K562 (cell line): ENCODE data around the gene PNMA8C. TPM values are rescaled to one million over a fixed set of nuclear protein-coding genes. Genes with fewer than 3 reads are reported as not detected.

Source experiments
- ATAC-seq: fragments of 200-7000 bp; cut with Tn5 transposase; 3 replicates; pipeline ENCODE4 v1.9.1; 2020; ENCODE audit warnings: moderate library complexity
- BruUV-seq: library from RNA; stranded (reverse); fragments of 400-500 nt; replicated peaks from 2 replicates; lab custom pipeline; 2021; lab: Mats Ljungman, UMichigan
- CTCF ChIA-PET: fragments of 300-600 bp; formaldehyde crosslinking; extraction: SDS; loops from one replicate; lab custom pipeline; 2021; ENCODE audit warnings: low intra/inter-chr PET ratio; lab: Yijun Ruan, JAX
- POLR2A ChIA-PET: fragments of 300-600, 350-650 bp; sonication (Branson Sonifier 250); formaldehyde crosslinking; extraction: SDS; loops from one replicate; lab custom pipeline; 2021; ENCODE audit warnings: antibody characterized with exemption, inconsistent platforms; lab: Yijun Ruan, JAX
- DNase-seq, 4 experiments: peaks; one replicate each; pipeline versions ENCODE4 v3.0.0 to v3.0.0-alpha.2; 2011 to 2018; ENCODE audit warnings: low spot score in 3 of 4, mixed read lengths in 3 of 4; ENCODE audit errors: extremely low read depth in 1 of 4
- FAIRE-seq: peaks from 2 replicates; lab custom pipeline; 2011; peaks lifted over from hg19 to GRCh38; lab: Jason Lieb, UNC
- H2AFZ ChIP-seq: 2 replicates; pipeline ENCODE4 v1.6.0; 2011; ENCODE audit warnings: low read depth, low read length, control low read depth, inconsistent platforms
- H3K27ac ChIP-seq: fragments of 200-600 bp; 3 replicates; pipeline ENCODE4 v1.8.0; 2011; ENCODE audit warnings: low read depth, mild to moderate bottlenecking, control low read depth, inconsistent platforms, low read length, moderate library complexity, mixed read lengths; ENCODE audit errors: extremely low read depth
- H3K27me3 ChIP-seq, 2 experiments: fragments of 300-600 bp in 1 of 2; 2 replicates in 1 of 2; 3 replicates in 1 of 2; pipeline versions ENCODE4 v1.6.0 to v1.8.0; 2011; ENCODE audit warnings: inconsistent platforms in 2 of 2, low read length in 2 of 2, mild to moderate bottlenecking in 1 of 2, mixed read lengths in 1 of 2, moderate library complexity in 1 of 2; ENCODE audit not compliant: control insufficient read depth in 2 of 2, insufficient read depth in 2 of 2
- H3K36me3 ChIP-seq: fragments of 300-600 bp; 3 replicates; pipeline ENCODE4 v1.8.0; 2011; ENCODE audit warnings: mild to moderate bottlenecking, low read length, inconsistent platforms; ENCODE audit not compliant: control insufficient read depth, insufficient read depth
- H3K4me1 ChIP-seq, 2 experiments: fragments of 200-600 bp in 1 of 2; replicated peaks in 1 of 2; 2 replicates in 1 of 2; 3 replicates in 1 of 2; pipeline versions ENCODE4 v1.5.1 to v1.8.0; 2011; ENCODE audit warnings: inconsistent platforms in 2 of 2, low read length in 2 of 2, mild to moderate bottlenecking in 1 of 2, mixed read lengths in 1 of 2, moderate library complexity in 1 of 2; ENCODE audit not compliant: control insufficient read depth in 2 of 2, insufficient read depth in 2 of 2
- H3K4me2 ChIP-seq: 2 replicates; pipeline ENCODE4 v1.6.1; 2011; ENCODE audit warnings: low read length, control low read depth, inconsistent platforms, mixed read lengths; ENCODE audit not compliant: insufficient read depth
- H3K4me3 ChIP-seq: fragments of 200-600 bp; sonication (generic), shearing (Covaris generic); 2 replicates; pipeline ENCODE4 v1.5.1; 2016; ENCODE audit warnings: control low read depth, inconsistent platforms
- H3K79me2 ChIP-seq: fragments of 200-600 bp; 3 replicates; pipeline ENCODE4 v1.8.0; 2011; ENCODE audit warnings: low read length, inconsistent platforms; ENCODE audit not compliant: control insufficient read depth, insufficient read depth
- H3K9ac ChIP-seq, 2 experiments: 2 replicates each; pipeline versions ENCODE4 v1.6.0 to v1.6.1; 2011; ENCODE audit warnings: low read depth in 2 of 2, low read length in 2 of 2, control low read depth in 1 of 2, inconsistent platforms in 1 of 2, mild to moderate bottlenecking in 1 of 2, mixed read lengths in 1 of 2; ENCODE audit not compliant: insufficient read depth in 1 of 2
- H3K9me1 ChIP-seq: one replicate; pipeline ENCODE4 v1.6.0; 2011; ENCODE audit warnings: inconsistent platforms, mild to moderate bottlenecking, low read length, moderate library complexity; ENCODE audit not compliant: control insufficient read depth, insufficient read depth
- H3K9me3 ChIP-seq: replicated peaks from 2 replicates; pipeline ENCODE4 v1.5.1; 2011; ENCODE audit warnings: low read depth, low read length, inconsistent platforms; ENCODE audit not compliant: control insufficient read depth, insufficient read depth
- H4K20me1 ChIP-seq: replicated peaks from 2 replicates; pipeline ENCODE4 v1.6.1; 2011; ENCODE audit warnings: low read length, inconsistent platforms, mixed read lengths; ENCODE audit not compliant: control insufficient read depth, insufficient read depth
- BRCA1 ChIP-seq, 2 experiments: fragments of 450-650 bp in 1 of 2; sonication (generic) in 1 of 2; formaldehyde crosslinking in 1 of 2; IDR thresholded peaks; 2 replicates each; pipeline versions ENCODE4 v1.5.0 to v1.6.1; 2017 to 2020; ENCODE audit warnings: mild to moderate bottlenecking in 1 of 2, missing genetic modification reagents in 1 of 2
- ESRRA ChIP-seq: fragments of 450-650 bp; IDR thresholded peaks from 2 replicates; pipeline ENCODE4 v1.6.1; 2014; ENCODE audit warnings: low read depth, mild to moderate bottlenecking, moderate library complexity, borderline replicate concordance
- FOS ChIP-seq: IDR thresholded peaks from 3 replicates; pipeline ENCODE4 v1.6.1; 2011; ENCODE audit not compliant: insufficient read length; ENCODE audit errors: extremely low read depth
- FOXK2 ChIP-seq, 2 experiments: fragments of 450-650 bp; IDR thresholded peaks in 1 of 2; conservative IDR thresholded peaks in 1 of 2; 2 replicates each; pipeline ENCODE4 v1.6.1; 2016; ENCODE audit warnings: low read depth in 2 of 2, mild to moderate bottlenecking in 1 of 2
- HMG20B ChIP-seq: fragments of 250-450 bp; sonication (Bioruptor Pico); IDR thresholded peaks from 2 replicates; pipeline ENCODE4 v1.5.0; 2021; ENCODE audit warnings: mild to moderate bottlenecking
- HNRNPUL1 ChIP-seq: fragments of 200-400 bp; formaldehyde crosslinking; IDR thresholded peaks from 2 replicates; pipeline ENCODE4 v1.6.1; 2017; ENCODE audit warnings: low read length
- PCBP2 ChIP-seq: fragments of 200-400 bp; formaldehyde crosslinking; IDR thresholded peaks from 2 replicates; pipeline ENCODE4 v1.6.1; 2018; ENCODE audit warnings: low read length, low read depth, mild to moderate bottlenecking, moderate library complexity; ENCODE audit not compliant: poor library complexity, severe bottlenecking
- POLR2AphosphoS2 ChIP-seq: IDR thresholded peaks from 2 replicates; pipeline ENCODE4 v1.6.1; 2012; ENCODE audit warnings: low read length, improper control_type of control experiment
- RBBP5 ChIP-seq: fragments of 200-600 bp; sonication (generic); IDR thresholded peaks from 2 replicates; pipeline ENCODE4 v1.6.1; 2012; ENCODE audit warnings: borderline replicate concordance, mild to moderate bottlenecking, low read length, control low read depth, inconsistent platforms; ENCODE audit not compliant: insufficient read depth, poor library complexity, severe bottlenecking
- SFPQ ChIP-seq: fragments of 200-400 bp; formaldehyde crosslinking; IDR thresholded peaks from 2 replicates; pipeline ENCODE4 v1.6.1; 2017; ENCODE audit warnings: mild to moderate bottlenecking, low read depth, low read length, moderate library complexity
- SRSF3 ChIP-seq: fragments of 200-400 bp; formaldehyde crosslinking; IDR thresholded peaks from 2 replicates; pipeline ENCODE4 v1.6.1; 2016; ENCODE audit warnings: mild to moderate bottlenecking, low read length, moderate library complexity; ENCODE audit not compliant: insufficient read depth
- TAL1 ChIP-seq: fragments of 450-650 bp; IDR thresholded peaks from 2 replicates; pipeline ENCODE4 v1.6.1; 2016; ENCODE audit warnings: mild to moderate bottlenecking
- TCF3 ChIP-seq: sonication (generic); formaldehyde crosslinking; IDR thresholded peaks from 2 replicates; pipeline ENCODE4 v1.4.0; 2020; ENCODE audit warnings: mild to moderate bottlenecking, missing genetic modification reagents
- THAP7 ChIP-seq: fragments of 250-450 bp; sonication (Bioruptor Pico); IDR thresholded peaks from 2 replicates; pipeline ENCODE4 v1.5.0; 2021
- ZNF431 ChIP-seq: sonication (generic); formaldehyde crosslinking; IDR thresholded peaks from 2 replicates; pipeline ENCODE4 v1.8.0; 2022; ENCODE audit warnings: mild to moderate bottlenecking, missing genetic modification reagents
- ZNF740 ChIP-seq, 3 experiments: fragments of 200-800 bp in 1 of 3; sonication (Bioruptor generic) in 1 of 3; sonication (generic) in 1 of 3; formaldehyde crosslinking in 1 of 3; IDR thresholded peaks; 2 replicates each; pipeline versions ENCODE4 v1.6.1 to v1.8.0; 2016 to 2022; ENCODE audit warnings: mild to moderate bottlenecking in 2 of 3, missing compliant biosample characterization in 2 of 3, missing genetic modification characterization in 2 of 3, missing genetic modification reagents in 1 of 3
- WGBS: fragments of 100-300 bp; shearing (Covaris generic); methylation state at CpG from one replicate; pipeline ENCODE4 v1.1.6; 2016; ENCODE audit warnings: low coverage, mixed read lengths; ENCODE audit not compliant: insufficient coverage; ENCODE audit errors: missing lambda C conversion rate; 5-methylcytosine and 5-hydroxymethylcytosine counted together
- in situ Hi-C: fragments of 300-500 bp; cut with MboI; formaldehyde crosslinking; loops from 4 replicates; pipeline ENCODE4 v1.15.0; 2018; ENCODE audit warnings: inconsistent platforms, mixed read lengths
- intact Hi-C: fragments of 100-400 bp; cut with micrococcal nuclease; formaldehyde crosslinking; loops from 2 replicates; pipeline ENCODE4 v1.14.2; 2022
- polyA plus RNA-seq, 8 experiments: library from polyadenylated mRNA; depleted of rRNA in 4 of 8; stranded (reverse) in 5 of 8; unstranded in 3 of 8; fragments of >200 nt; fragmentation: Nextera tagmentation in 2 of 8; fragmentation: Illumina TruSeq in 1 of 8; extraction: Ambion mirVana in 2 of 8; extraction: Trizol in 1 of 8; gene quantifications; 2 replicates each; pipeline versions ENCODE4 v1.2.1 to v1.2.3, GENCODE V29; 2011 to 2014; ENCODE audit warnings: inconsistent platforms in 1 of 8, missing spikeins in 1 of 8
- total RNA-seq, 7 experiments: library from RNA; depleted of rRNA in 6 of 7; stranded (reverse); fragments of >200 nt in 6 of 7; fragmentation: Illumina TruSeq in 2 of 7; extraction: Trizol in 2 of 7; gene quantifications; 2 replicates each; pipeline versions ENCODE4 v1.2.1 to v1.2.3, GENCODE V29; 2011 to 2021; ENCODE audit warnings: low replicate concordance in 1 of 7
- TF ChIP-seq, protein P1 (sequence below): fragments of 450-650 bp; IDR thresholded peaks from 2 replicates; pipeline ENCODE4 v1.6.1; 2016; ENCODE audit warnings: mild to moderate bottlenecking

Gene PNMA8C
- total and polyA plus RNA-seq, 9 of the 15 experiments (the other 6 are each of a cell fraction or from before 2014, with no cell fraction given), result 0.04 to 0.05 (median 0.05) TPM; not detected in 6

- no peak overlapping the region for H3K4me2 ChIP-seq
- FAIRE-seq (no peak), DNase-seq (no peak), ATAC-seq (no peak)
- no TSS peak for BruUV-seq
- H4K20me1 ChIP-seq, result no peaks in the 10 kb centered on the region
- 25% methylated on average over 6 of the region's 6 CpGs for WGBS
- H3K9me3 ChIP-seq, result peaks cover 2% of the 10 kb centered on the region
- H3K27me3 ChIP-seq, result peaks cover 11 to 13% of the 10 kb centered on the region in 2 experiments; a peak in 4 of 5 replicates
- in situ Hi-C loops (no loop called here), intact Hi-C loops (no loop called here)
- H3K27ac ChIP-seq, result no peak overlapping the region
- POLR2A ChIA-PET, result no interaction called here
- H2AFZ ChIP-seq, result no peak overlapping the region
- no peaks in the 10 kb centered on the region for H3K9me1 ChIP-seq
- no peak overlapping the region for H3K9ac ChIP-seq
- no peaks in the 10 kb centered on the region for H3K4me1 ChIP-seq
- no peaks in the 10 kb centered on the region for H3K79me2 ChIP-seq
- CTCF ChIA-PET, result no interaction called here
- H3K4me3 ChIP-seq, result no peak overlapping the region
- H3K36me3 ChIP-seq, result no peaks in the 10 kb centered on the region
- TF ChIP-seq THAP7 (CRISPR knock-in tag) (no peak), TAL1 (no peak), PCBP2 (no peak), RBBP5 (no peak), ZNF431 (no peak), FOXK2 (conservative IDR thresholded peaks at IDR 0.05 in 1 of 2, IDR thresholded peaks at IDR 0.05 in 1 of 2; ENCODE audit: low read depth in 2 of 2) (no peak), TCF3 (CRISPR knock-in tag) (no peak), FOS (no peak), SRSF3 (no peak), HNRNPUL1 (no peak), POLR2AphosphoS2 (no peak), BRCA1 (IDR thresholded peaks at IDR 0.05) (no peak), BRCA1 (CRISPR knock-in tag; IDR thresholded peaks at IDR 0.05) (no peak), SFPQ (no peak), ESRRA (no peak), HMG20B (no peak), ZNF740 (CRISPR knock-in tag; IDR thresholded peaks at IDR 0.05) (no peak), ZNF740 (tag; IDR thresholded peaks at IDR 0.05) (no peak)
- TF ChIP-seq, protein P1, sequence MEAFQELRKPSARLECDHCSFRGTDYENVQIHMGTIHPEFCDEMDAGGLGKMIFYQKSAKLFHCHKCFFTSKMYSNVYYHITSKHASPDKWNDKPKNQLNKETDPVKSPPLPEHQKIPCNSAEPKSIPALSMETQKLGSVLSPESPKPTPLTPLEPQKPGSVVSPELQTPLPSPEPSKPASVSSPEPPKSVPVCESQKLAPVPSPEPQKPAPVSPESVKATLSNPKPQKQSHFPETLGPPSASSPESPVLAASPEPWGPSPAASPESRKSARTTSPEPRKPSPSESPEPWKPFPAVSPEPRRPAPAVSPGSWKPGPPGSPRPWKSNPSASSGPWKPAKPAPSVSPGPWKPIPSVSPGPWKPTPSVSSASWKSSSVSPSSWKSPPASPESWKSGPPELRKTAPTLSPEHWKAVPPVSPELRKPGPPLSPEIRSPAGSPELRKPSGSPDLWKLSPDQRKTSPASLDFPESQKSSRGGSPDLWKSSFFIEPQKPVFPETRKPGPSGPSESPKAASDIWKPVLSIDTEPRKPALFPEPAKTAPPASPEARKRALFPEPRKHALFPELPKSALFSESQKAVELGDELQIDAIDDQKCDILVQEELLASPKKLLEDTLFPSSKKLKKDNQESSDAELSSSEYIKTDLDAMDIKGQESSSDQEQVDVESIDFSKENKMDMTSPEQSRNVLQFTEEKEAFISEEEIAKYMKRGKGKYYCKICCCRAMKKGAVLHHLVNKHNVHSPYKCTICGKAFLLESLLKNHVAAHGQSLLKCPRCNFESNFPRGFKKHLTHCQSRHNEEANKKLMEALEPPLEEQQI, result no peak
These were observed 24.9 kb upstream of the PNMA8C start for GRCh38 chr19:46453661-46454060.
